Activated naive CD8-positive, alpha-beta T cell treated with anti-CD3 and anti-CD28 coated beads, Interleukin-2, amount 10 ng/mL, durations not matched to agents 7 days and 5 days (primary cell): Measurements from ENCODE around the gene CLEC5A. TPM values are rescaled to one million over a fixed set of nuclear protein-coding genes. Genes with fewer than 3 reads are reported as not detected.

ENCODE experiments used
- ATAC-seq: fragments of 150-1000 bp; cut with Tn5 transposase; one replicate; pipeline ENCODE4 v1.10.0; 2021; ENCODE audit warnings: low read depth, moderate library complexity
- POLR2A ChIA-PET: fragments of 350-600 bp; sonication (Branson Sonifier 250); formaldehyde crosslinking; loops from one replicate; lab custom pipeline; 2021; ENCODE audit warnings: antibody characterized with exemption; lab: Charles Lee
- DNase-seq: peaks from one replicate; pipeline ENCODE4 v3.0.0; 2021
- H3K27ac Mint-ChIP-seq: one replicate; pipeline ENCODE4 v1.8.0; 2022; ENCODE audit warnings: mild to moderate bottlenecking, mixed read lengths
- H3K27me3 Mint-ChIP-seq: one replicate; pipeline ENCODE4 v1.8.0; 2022; ENCODE audit warnings: mild to moderate bottlenecking, moderate library complexity, mixed read lengths
- H3K36me3 Mint-ChIP-seq: one replicate; pipeline ENCODE4 v1.8.0; 2021; ENCODE audit warnings: mild to moderate bottlenecking, mixed read lengths
- H3K4me1 Mint-ChIP-seq: one replicate; pipeline ENCODE4 v1.8.0; 2021; ENCODE audit warnings: mixed read lengths
- H3K4me3 Mint-ChIP-seq: one replicate; pipeline ENCODE4 v1.8.0; 2022; ENCODE audit warnings: mild to moderate bottlenecking, moderate library complexity, mixed read lengths
- H3K9me3 Mint-ChIP-seq: one replicate; pipeline ENCODE4 v1.8.0; 2021; ENCODE audit warnings: mixed read lengths
- total RNA-seq, 2 experiments: library from RNA; stranded (reverse); gene quantifications; one replicate each; pipeline ENCODE4 v1.2.3, GENCODE V29; 2021

Gene CLEC5A
- total RNA-seq, 2 experiments from 2014 or later = 0.44 to 0.60 TPM

GRCh38 chr7:141974831-141975230, 28.1 kb upstream of the CLEC5A start:
- Mint-ChIP-seq H3K4me3 (no peak overlapping the region), H3K36me3 (no peaks in the 10 kb centered on the region), H3K4me1 (peaks cover 19% of the 10 kb centered on the region), H3K9me3 (peaks cover 2% of the 10 kb centered on the region), H3K27me3 (peaks cover 3% of the 10 kb centered on the region), H3K27ac (no peak overlapping the region)
- POLR2A ChIA-PET = no interaction called here
- DNase-seq (no peak), ATAC-seq (no peak)

GRCh38 chr7:141973673-141974072, 26.9 kb upstream of the CLEC5A start, which contains the start of gene TAS2R38:
Gene TAS2R38, minus strand, starts transcription at chr7:141973773. Its CDS starts 84 bp downstream, at chr7:141973689.
- Mint-ChIP-seq H3K4me1 (peaks cover 12% of the 10 kb centered on the region), H3K36me3 (no peaks in the 10 kb centered on the region), H3K9me3 (no peaks in the 10 kb centered on the region), H3K27ac (no peak within 1 kb of the TSS), H3K27me3 (peaks cover 3% of the 10 kb centered on the region), H3K4me3 (no peak within 1 kb of the TSS)
- DNase-seq = no peak
- no peak for ATAC-seq
- POLR2A ChIA-PET = no interaction called here

DNA sequence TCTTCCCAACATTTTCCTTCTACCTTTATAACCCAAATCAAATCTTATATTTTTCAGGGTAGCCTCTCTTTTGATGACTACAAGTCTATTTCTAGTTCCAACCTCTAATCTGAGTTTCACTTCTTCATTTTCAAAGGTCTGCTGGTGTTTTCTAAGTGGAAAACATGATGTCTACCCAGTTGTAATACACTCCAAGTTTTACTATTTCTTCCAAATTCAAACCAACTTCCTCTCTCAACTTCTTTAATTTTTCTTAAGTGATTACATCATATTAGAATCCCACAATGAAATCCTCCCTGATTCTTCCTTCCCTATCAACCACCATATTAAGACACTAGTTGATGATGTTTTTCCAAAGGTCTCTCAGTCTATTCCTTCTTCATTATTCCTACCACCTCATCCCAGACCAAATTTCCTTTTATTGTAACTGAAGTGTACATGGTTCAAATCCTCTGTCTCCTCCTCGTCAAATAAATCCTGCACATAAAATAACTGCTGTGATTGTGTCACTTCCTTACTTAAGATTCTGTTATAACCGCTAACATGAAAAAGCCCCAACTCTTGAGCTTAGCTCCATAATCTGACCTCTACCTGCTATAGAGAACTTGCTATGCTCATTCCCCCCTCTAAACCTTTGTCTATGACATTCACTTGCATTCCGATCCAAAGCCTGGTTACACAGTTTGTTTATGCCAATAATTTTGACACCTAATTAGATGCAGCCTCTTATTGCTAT, 14.1 kb upstream of the CLEC5A start:
- peaks cover 3% of the 10 kb centered on the region for H3K27me3 Mint-ChIP-seq
- H3K4me1 Mint-ChIP-seq = no peaks in the 10 kb centered on the region
- H3K9me3 Mint-ChIP-seq = no peaks in the 10 kb centered on the region

DNA sequence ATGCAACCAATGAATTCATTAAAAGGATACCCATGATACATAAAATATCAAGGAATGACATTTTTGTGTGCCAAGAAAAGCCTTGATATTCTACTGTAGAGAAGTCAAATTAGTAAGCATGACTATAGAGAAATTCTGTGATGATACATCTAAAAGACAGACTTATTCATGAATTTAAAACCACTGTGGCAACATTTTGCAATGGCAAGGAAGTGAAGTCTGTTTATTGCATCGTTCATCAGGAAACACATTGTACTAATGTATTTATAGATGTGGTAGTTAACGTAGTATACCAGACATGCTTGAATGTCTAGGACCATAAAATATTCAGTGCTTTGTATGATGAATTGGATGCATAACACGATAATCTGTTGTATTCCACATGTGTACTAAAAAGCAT, 9.3 kb upstream of the CLEC5A start:
- POLR2A ChIA-PET = no interaction called here
- H3K9me3 Mint-ChIP-seq = no peaks in the 10 kb centered on the region
- ATAC-seq = no peak
- peaks cover 6% of the 10 kb centered on the region for H3K27me3 Mint-ChIP-seq
- H3K4me3 Mint-ChIP-seq = no peak overlapping the region
- H3K27ac Mint-ChIP-seq = no peak overlapping the region
- no peaks in the 10 kb centered on the region for H3K4me1 Mint-ChIP-seq
- no peak for DNase-seq
- no peaks in the 10 kb centered on the region for H3K36me3 Mint-ChIP-seq

More for the DNA sequence above, 14.1 kb upstream of the CLEC5A start:
- H3K36me3 Mint-ChIP-seq = no peaks in the 10 kb centered on the region
- POLR2A ChIA-PET = no interaction called here
- no peak for DNase-seq
- no peak overlapping the region for H3K4me3 Mint-ChIP-seq
- no peak for ATAC-seq
- H3K27ac Mint-ChIP-seq = no peak overlapping the region

DNA sequence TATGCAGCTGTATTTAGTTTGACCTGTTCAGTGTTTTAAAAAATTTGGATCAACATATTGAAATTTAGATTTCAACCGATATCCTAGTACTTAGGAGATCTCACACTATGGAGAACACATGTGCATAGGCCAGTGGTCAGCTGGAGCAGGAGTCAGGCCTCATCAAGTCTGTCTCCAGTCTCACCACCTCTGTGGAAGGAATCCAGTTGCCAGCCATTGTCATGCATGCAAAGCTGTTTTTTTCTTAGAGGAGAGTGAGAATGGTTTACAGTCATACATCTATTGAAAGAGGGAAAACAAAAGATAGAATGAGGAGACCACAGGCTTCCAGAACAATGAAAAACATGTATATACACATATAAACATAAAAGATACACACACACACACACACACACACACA, 7.6 kb upstream of the CLEC5A start:
- Mint-ChIP-seq H3K9me3 (no peaks in the 10 kb centered on the region), H3K4me3 (no peak overlapping the region), H3K4me1 (no peaks in the 10 kb centered on the region), H3K27me3 (peaks cover 7% of the 10 kb centered on the region), H3K36me3 (no peaks in the 10 kb centered on the region), H3K27ac (no peak overlapping the region)
- DNase-seq (no peak), ATAC-seq (no peak)
- POLR2A ChIA-PET = no interaction called here

- Mint-ChIP-seq H3K4me3 (no peak overlapping the region), H3K4me1 (no peaks in the 10 kb centered on the region), H3K27me3 (peaks cover 7% of the 10 kb centered on the region), H3K27ac (no peak overlapping the region), H3K36me3 (no peaks in the 10 kb centered on the region), H3K9me3 (no peaks in the 10 kb centered on the region)
- no peak for DNase-seq
- no peak for ATAC-seq
- POLR2A ChIA-PET = no interaction called here
Measured at GRCh38 chr7:141952461-141952860, 5.7 kb upstream of the CLEC5A start.

GRCh38 chr7:141950806-141951205, 4.0 kb upstream of the CLEC5A start:
- Mint-ChIP-seq H3K27me3 (peaks cover 6% of the 10 kb centered on the region), H3K27ac (no peak overlapping the region), H3K4me1 (no peaks in the 10 kb centered on the region), H3K4me3 (no peak overlapping the region), H3K36me3 (no peaks in the 10 kb centered on the region), H3K9me3 (no peaks in the 10 kb centered on the region)
- POLR2A ChIA-PET = no interaction called here
- no peak for DNase-seq
- no peak for ATAC-seq

- no peaks in the 10 kb centered on the region for H3K36me3 Mint-ChIP-seq
- no peak for DNase-seq
- H3K4me3 Mint-ChIP-seq = no peak overlapping the region
- H3K4me1 Mint-ChIP-seq = no peaks in the 10 kb centered on the region
- POLR2A ChIA-PET = no interaction called here
- no peak overlapping the region for H3K27ac Mint-ChIP-seq
- no peak for ATAC-seq
- peaks cover 4% of the 10 kb centered on the region for H3K27me3 Mint-ChIP-seq
- H3K9me3 Mint-ChIP-seq = no peaks in the 10 kb centered on the region
Measured at GRCh38 chr7:141949911-141950310, 3.1 kb upstream of the CLEC5A start.

DNA sequence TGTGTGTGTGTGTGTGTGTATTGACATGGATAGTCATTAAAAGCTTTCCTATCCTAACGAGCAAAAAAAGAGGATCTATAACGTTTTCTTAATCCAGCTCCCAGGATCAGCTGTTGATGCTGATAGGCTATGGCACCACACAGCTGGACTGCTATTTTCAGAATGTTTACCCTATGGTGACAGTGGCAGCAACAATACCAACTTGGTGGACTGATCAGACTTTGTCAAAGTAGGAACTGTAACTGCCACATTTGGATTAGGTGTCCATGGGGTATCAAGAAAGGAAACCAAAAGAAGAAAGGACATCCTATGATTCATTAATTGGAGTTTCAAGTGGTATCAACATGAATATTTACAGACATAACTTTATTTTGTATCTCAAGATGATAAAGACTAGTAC, 2.7 kb upstream of the CLEC5A start:
- H3K27me3 Mint-ChIP-seq = peaks cover 4% of the 10 kb centered on the region
- ATAC-seq (no peak), DNase-seq (no peak)
- no peaks in the 10 kb centered on the region for H3K9me3 Mint-ChIP-seq
- H3K27ac Mint-ChIP-seq = no peak overlapping the region
- POLR2A ChIA-PET = no interaction called here
- H3K4me3 Mint-ChIP-seq = no peak overlapping the region
- no peaks in the 10 kb centered on the region for H3K4me1 Mint-ChIP-seq
- no peaks in the 10 kb centered on the region for H3K36me3 Mint-ChIP-seq

GRCh38 chr7:141949021-141949420, 2.2 kb upstream of the CLEC5A start:
- POLR2A ChIA-PET = no interaction called here
- no peak for DNase-seq
- Mint-ChIP-seq H3K27ac (no peak overlapping the region), H3K4me3 (no peak overlapping the region), H3K36me3 (no peaks in the 10 kb centered on the region), H3K4me1 (no peaks in the 10 kb centered on the region), H3K27me3 (peaks cover 4% of the 10 kb centered on the region), H3K9me3 (no peaks in the 10 kb centered on the region)
- no peak for ATAC-seq

DNA sequence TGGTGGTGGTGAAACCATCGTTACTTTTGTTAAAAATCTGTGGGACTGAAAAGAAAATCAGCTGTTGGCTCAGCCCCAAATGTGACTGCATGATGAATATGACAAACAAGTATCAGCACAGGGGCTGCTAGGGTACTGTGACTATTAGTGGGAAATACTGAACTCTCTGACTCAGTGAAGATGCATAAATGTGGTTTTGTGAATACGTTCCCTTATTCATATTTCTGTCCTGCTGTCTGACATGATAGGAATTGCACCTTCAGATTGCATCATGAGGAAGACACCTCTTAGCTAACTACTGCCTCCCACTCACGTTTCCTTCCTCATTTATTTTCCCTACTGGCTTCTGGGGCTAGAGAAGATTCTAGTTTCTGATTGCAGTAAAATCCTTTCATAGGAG, 1.4 kb downstream of the CLEC5A start:
- POLR2A ChIA-PET = no interaction called here
- Mint-ChIP-seq H3K4me3 (no peak overlapping the region), H3K9me3 (peaks cover 14% of the 10 kb centered on the region), H3K36me3 (no peaks in the 10 kb centered on the region), H3K27me3 (peaks cover 6% of the 10 kb centered on the region), H3K27ac (no peak overlapping the region), H3K4me1 (no peaks in the 10 kb centered on the region)
- ATAC-seq (no peak), DNase-seq (no peak)

DNA sequence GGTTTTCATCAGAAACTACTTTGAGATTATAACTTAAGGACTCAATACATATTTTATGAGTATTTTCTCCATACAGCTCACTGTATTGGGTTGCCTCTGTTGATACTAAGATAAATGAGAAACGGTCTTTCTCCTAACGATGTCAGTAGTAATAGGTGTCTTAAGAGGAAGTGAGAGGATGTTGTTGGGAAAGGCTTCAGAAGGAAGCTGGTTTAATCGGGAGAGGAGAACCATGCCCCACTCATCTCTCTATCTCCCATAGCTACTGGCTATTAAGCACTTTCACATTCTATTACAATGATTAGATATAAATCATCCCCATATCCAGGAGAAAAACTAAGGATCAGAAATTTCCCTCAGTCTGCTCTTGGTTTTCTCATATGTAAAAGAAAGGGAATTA, 2.0 kb downstream of the CLEC5A start:
- H3K4me1 Mint-ChIP-seq = no peaks in the 10 kb centered on the region
- no peak for DNase-seq
- H3K4me3 Mint-ChIP-seq = no peak overlapping the region
- peaks cover 14% of the 10 kb centered on the region for H3K9me3 Mint-ChIP-seq
- POLR2A ChIA-PET = no interaction called here
- no peak for ATAC-seq
- H3K27ac Mint-ChIP-seq = no peak overlapping the region
- H3K36me3 Mint-ChIP-seq = no peaks in the 10 kb centered on the region
- H3K27me3 Mint-ChIP-seq = peaks cover 2% of the 10 kb centered on the region

- H3K4me3 Mint-ChIP-seq = no peak overlapping the region
- H3K27ac Mint-ChIP-seq = no peak overlapping the region
- POLR2A ChIA-PET = interaction anchor here (0.5 kb wide), 1 partner anchor 1128 kb away, joined by 4 read pairs; no protein-coding TSS in a partner anchor
- H3K36me3 Mint-ChIP-seq = no peaks in the 10 kb centered on the region
- no peak for ATAC-seq
- peaks cover 2% of the 10 kb centered on the region for H3K27me3 Mint-ChIP-seq
- no peak for DNase-seq
- peaks cover 14% of the 10 kb centered on the region for H3K9me3 Mint-ChIP-seq
- H3K4me1 Mint-ChIP-seq = no peaks in the 10 kb centered on the region
Measured at GRCh38 chr7:141943846-141944245, 2.9 kb downstream of the CLEC5A start.

DNA sequence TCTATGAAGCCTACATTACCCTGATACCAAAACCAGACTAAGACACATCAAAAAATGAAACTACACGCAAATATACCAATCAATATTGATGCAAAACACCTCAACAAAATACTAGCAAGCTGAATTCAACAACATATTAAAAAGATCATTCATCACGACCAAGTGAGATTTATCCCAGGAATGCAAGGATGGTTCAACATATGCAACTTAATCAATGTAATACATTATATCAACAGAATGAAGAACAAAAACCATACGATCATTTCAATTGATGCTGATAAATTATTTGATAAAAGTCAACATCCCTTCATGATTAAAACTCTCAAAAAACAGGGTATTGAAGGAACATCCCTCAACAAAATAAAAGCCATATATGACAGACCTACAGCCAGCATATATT, 5.7 kb downstream of the CLEC5A start:
- ATAC-seq = no peak
- POLR2A ChIA-PET = no interaction called here

More for the DNA sequence above, 5.7 kb downstream of the CLEC5A start:
- no peaks in the 10 kb centered on the region for H3K4me1 Mint-ChIP-seq
- H3K9me3 Mint-ChIP-seq = peaks cover 15% of the 10 kb centered on the region
- H3K27me3 Mint-ChIP-seq = peaks cover 4% of the 10 kb centered on the region
- H3K36me3 Mint-ChIP-seq = no peaks in the 10 kb centered on the region
- no peak for DNase-seq
- no peak overlapping the region for H3K27ac Mint-ChIP-seq
- H3K4me3 Mint-ChIP-seq = no peak overlapping the region
